ENCODE data around the gene WWC1.

GRCh38 chr5:168409591-168410458, 118.4 kb downstream of the WWC1 start:
- TF ChIP-seq CTCF (IDR thresholded peaks at IDR 0.05; ENCODE audit: low read length) (no peak), EZH2 (IDR thresholded peaks at IDR 0.05; ENCODE audit: borderline replicate concordance, low read length) (no peak)
